HG03025 (cell line): ENCODE data around the gene VSIR.

Experiments used
- ATAC-seq: cut with Tn5 transposase; IDR thresholded peaks from one replicate; pipeline ENCODE4 v1.9.1; 2021; ENCODE audit warnings: mild to moderate bottlenecking, moderate library complexity; ENCODE audit not compliant: unreplicated experiment, low FRiP score

VSIR gene

DNA sequence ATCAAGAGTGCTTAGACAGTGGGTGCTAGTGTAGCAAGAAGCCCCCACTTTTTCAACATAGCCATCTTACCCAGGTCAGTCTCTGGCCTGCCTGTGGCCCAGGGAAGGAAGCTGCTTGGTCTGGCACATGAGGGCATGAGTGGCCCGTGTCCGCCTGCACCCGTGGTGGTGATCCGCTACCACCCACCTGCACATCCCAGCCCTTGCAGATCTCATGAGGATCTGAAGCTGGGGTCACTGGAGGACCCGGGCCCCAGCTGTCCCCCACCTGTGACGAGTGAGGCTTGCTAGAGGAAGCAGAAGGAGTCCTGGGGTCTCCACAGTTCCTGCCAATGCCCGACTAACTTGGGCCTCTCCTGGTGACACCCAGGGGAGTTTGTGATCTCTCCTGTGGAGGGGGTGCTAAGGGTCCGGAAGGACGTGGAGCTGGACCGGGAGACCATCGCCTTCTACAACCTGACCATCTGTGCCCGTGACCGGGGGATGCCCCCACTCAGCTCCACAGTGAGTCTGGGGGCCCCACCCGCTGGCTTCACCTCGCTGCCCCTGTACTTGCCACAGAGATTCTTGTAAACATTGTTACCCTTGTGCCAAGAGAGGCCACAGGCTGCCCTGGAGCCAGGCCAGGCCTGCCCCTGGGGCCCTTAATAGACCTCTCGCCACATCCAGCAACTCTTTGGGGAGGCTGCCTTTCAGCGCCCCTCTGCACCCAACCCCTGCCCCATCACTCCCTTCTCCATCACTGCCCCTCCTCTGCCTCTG lies 10.8 kb upstream of the VSIR start:
- no peak for ATAC-seq

DNA sequence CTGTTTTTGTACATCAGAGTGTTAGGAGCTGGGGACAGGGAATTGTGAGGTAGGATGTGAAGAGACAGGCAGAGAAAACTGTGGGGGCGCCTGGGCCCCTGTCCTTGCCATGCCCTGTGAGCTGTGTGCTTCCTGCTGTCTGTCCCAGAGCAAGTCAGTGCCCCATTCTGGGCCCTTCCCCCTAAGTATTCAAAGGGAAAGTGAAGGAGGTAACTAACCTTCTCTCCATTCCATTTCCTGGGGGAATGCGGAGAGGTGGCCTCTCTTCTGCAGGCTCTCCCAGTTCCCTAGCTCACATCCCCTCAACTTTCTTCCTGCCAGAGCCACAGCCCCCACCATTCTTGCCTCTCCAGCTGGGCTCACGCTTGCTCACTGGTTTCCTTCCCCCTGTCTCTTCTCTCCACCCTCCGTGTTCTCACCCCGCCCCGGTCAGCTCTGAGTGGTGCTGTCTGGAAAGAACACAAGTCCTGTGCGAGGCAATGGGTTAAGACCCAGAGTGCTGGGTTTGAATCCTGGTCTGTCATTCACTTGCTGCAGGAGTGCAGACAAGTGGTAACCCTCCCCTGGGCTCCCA lies 9.7 kb upstream of the VSIR start:
- no peak for ATAC-seq

- no peak for ATAC-seq
Measured at GRCh38 chr10:71782221-71782916, 9.0 kb upstream of the VSIR start.

GRCh38 chr10:71780719-71781118 lies 7.4 kb upstream of the VSIR start:
- ATAC-seq: no peak

GRCh38 chr10:71780156-71780555 lies 6.8 kb upstream of the VSIR start:
- no peak for ATAC-seq

GRCh38 chr10:71779641-71780040 lies 6.3 kb upstream of the VSIR start:
- no peak for ATAC-seq

- ATAC-seq: no peak
Measured at GRCh38 chr10:71778071-71778825, 4.9 kb upstream of the VSIR start.

DNA sequence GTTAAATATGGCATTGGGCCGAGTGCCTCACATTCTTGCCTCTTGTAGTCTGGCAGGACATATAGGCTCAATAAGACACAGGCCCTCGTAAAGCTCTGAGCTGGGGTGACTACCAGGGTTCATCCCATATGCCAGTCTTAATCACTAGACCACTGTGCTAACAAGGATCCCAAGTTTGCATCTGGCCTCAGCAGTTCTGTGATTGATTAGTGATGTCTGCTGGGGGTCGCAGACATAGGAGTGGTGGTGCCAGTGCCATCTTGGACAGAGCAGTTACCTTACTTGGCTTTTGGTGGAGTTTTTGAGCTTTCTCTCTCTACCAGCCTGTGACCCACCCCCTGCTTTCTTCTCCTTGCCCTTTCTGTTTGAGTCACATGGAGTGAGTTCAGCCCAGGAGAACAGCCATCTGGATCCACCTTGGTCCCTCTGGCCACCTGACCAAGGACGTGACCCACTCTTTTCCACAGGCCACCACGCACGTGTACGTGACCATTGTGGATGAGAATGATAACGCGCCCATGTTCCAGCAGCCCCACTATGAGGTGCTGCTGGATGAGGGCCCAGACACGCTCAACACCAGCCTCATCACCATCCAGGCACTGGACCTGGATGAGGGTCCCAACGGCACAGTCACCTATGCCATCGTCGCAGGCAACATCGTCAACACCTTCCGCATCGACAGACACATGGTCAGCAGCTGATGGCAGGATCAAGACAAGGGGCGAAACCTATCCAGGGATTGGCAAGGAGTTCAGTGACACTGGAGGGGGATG lies 4.1 kb upstream of the VSIR start:
- ATAC-seq: no peak

DNA sequence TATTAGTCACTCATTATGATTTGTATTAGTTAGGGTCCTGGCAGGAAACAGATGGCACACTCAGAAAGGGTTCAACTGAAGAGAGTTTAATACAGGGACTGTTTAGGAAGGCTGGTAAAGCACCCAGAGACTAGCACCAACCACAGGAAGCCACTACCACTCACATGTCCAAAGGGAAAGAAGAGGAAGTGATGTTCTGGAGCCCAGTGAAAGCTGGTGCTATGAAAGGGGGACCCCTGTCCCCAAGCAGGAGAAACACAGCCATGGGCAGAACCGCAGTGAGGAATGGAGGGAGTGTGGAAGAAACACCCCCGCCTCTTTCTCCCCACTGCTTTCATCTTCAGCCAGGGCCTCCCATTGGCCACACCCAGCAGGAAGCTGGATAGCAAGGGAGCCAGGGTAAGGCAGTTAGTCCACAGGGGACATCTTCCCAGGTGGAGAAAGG lies 3.2 kb upstream of the VSIR start:
- ATAC-seq: no peak

GRCh38 chr10:71774916-71775702 lies 1.8 kb upstream of the VSIR start:
- ATAC-seq: no peak

GRCh38 chr10:71772832-71773220 lies 494 bp downstream of the VSIR start:
- no peak for ATAC-seq

DNA sequence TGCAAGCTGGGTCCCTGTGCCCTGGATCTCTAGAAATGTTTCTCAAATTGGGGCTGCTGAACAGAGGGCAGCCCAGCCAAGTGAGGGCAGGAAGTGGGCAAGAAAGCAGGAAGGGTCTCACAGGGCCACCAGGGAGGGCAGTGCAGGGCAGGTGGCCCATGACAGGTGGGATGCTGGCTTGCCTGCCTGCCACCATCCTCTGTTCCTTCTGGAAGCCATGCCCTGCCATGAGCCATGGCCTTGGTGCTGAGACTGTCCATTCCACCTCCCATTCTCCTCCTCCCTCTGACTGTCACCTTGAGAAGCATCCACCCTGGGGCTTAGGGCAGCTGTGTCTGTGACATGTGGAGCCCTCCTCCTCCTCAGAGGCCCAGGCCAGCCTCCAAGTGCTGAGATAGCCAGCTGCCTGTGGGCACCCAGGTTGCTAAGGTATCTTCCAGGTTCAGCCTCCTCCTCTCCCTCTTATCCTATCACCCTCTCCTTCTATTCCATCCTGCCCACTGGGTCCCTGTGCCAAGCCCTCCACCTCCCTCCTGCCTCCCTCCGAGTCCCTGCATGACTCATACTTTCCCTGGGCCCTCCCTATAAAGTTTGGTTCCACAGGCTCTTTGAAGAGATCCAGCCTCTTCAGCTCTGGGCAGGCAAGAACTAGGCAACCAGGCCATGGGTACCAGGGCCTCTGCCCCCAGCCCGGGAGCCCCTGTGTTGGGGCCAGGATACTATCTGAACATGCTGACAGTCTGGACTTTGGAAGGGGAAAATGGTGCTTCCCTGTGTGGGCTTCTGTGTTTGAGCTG lies 1.3 kb downstream of the VSIR start:
- ATAC-seq: no peak

- ATAC-seq: no peak
Measured at GRCh38 chr10:71771204-71771603, 2.1 kb downstream of the VSIR start.

DNA sequence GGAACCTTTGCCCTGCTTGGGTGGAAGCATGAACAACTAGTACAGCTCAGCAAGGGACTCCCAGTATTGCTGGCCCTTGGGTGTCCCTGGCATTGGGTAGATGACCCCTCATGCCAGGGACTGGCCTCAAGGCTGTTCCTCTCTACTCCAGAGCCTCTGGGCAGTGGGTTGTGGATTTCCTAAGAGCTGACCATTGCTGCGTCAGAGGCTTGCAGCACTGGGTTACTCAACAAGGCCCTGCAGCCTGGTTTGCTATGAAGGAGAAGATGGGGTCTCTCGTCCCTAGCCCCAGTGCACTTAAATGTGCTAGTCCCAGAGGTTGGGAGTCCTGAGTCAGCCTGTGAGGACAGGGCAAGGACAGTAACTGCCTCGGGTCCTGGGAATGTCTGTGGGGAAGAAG lies 2.5 kb downstream of the VSIR start:
- ATAC-seq: no peak

DNA sequence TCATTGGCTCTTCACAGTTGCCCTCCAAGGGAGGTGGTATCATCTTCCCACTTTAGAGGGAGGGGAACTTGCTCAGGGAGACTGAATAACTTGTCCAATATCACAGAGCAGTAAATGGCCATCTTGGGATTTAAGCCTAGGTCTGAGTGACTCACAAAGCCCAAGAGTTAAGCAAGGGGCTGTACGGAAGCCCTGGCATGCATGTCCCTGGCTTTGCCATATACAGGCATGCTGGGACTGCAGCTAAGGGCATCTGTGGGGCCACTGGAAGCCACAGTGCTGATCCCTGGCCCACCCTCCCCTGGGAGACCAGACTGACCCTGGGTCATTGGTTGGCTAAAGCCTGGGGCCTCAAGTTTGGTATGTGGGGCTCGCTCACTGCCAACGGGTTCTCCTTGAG lies 3.1 kb downstream of the VSIR start:
- no peak for ATAC-seq

GRCh38 chr10:71769279-71769823 lies 4.0 kb downstream of the VSIR start:
- no peak for ATAC-seq

- no peak for ATAC-seq
Measured at GRCh38 chr10:71767420-71768035, 5.8 kb downstream of the VSIR start.
